GM19035 (cell line): ENCODE results near the gene DIP2B.
"Not testable (repeated sequence)": the region's sequence is repeated elsewhere in the genome, so short reads cannot be mapped to it uniquely, and the experiment has no call there.

Experiments
- ATAC-seq: cut with Tn5 transposase; IDR thresholded peaks from one replicate; pipeline ENCODE4 v1.9.1; 2021; ENCODE audit not compliant: unreplicated experiment

The DIP2B gene

GRCh38 chr12:50546441-50547318, 41.9 kb downstream of the DIP2B start:
- no peak for ATAC-seq

- no peak for ATAC-seq
These were observed 43.0 kb downstream of the DIP2B start for GRCh38 chr12:50547742-50548141.

- no peak for ATAC-seq
These were observed 45.1 kb downstream of the DIP2B start for GRCh38 chr12:50549885-50550284.

GRCh38 chr12:50550530-50551223, 45.9 kb downstream of the DIP2B start:
- no peak for ATAC-seq

GRCh38 chr12:50551866-50552265, 47.1 kb downstream of the DIP2B start:
- ATAC-seq = no peak

- no peak for ATAC-seq
These were observed 49.9 kb downstream of the DIP2B start for GRCh38 chr12:50554651-50555050.

- no peak for ATAC-seq
These were observed 50.7 kb downstream of the DIP2B start for GRCh38 chr12:50555471-50555885.

- no peak for ATAC-seq
These were observed 51.5 kb downstream of the DIP2B start for GRCh38 chr12:50556273-50556672.

- ATAC-seq = not testable (repeated sequence)
These were observed 52.0 kb downstream of the DIP2B start for GRCh38 chr12:50556796-50557195.

- no peak for ATAC-seq
These were observed 52.6 kb downstream of the DIP2B start for GRCh38 chr12:50557421-50557820.

GRCh38 chr12:50558970-50559369, 54.2 kb downstream of the DIP2B start:
- no peak for ATAC-seq

- no peak for ATAC-seq
These were observed 58.0 kb downstream of the DIP2B start for GRCh38 chr12:50562520-50563433.

GRCh38 chr12:50563434-50563787, 58.6 kb downstream of the DIP2B start:
- ATAC-seq = no peak

- ATAC-seq = no peak
These were observed 59.6 kb downstream of the DIP2B start for GRCh38 chr12:50564237-50564947.

GRCh38 chr12:50564948-50565297, 60.1 kb downstream of the DIP2B start:
- ATAC-seq = no peak

GRCh38 chr12:50566066-50566465, 61.3 kb downstream of the DIP2B start:
- ATAC-seq = no peak

GRCh38 chr12:50567926-50568325, 63.1 kb downstream of the DIP2B start:
- ATAC-seq = no peak

- ATAC-seq = no peak
These were observed 63.7 kb downstream of the DIP2B start for GRCh38 chr12:50568338-50569091.

- ATAC-seq = no peak
These were observed 64.5 kb downstream of the DIP2B start for GRCh38 chr12:50569321-50569720.

- ATAC-seq = no peak
These were observed 65.1 kb downstream of the DIP2B start for GRCh38 chr12:50569876-50570275.
